CD4-positive, alpha-beta T cell (primary cell): ENCODE results near the gene DOK3. TPM values are rescaled to one million over a fixed set of nuclear protein-coding genes. Genes with fewer than 3 reads are reported as not detected.

ENCODE experiments used
- ATAC-seq: fragments of 200-7000 bp; cut with Tn5 transposase; one replicate; pipeline ENCODE4 v1.10.0; 2022; ENCODE audit warnings: mild to moderate bottlenecking; ENCODE audit not compliant: poor library complexity
- CTCF ChIA-PET: fragments of 350-600 bp; sonication (Branson Sonifier 250); formaldehyde crosslinking; loops from one replicate; lab custom pipeline; 2021; ENCODE audit warnings: antibody characterized with exemption, inconsistent platforms; lab: Charles Lee
- POLR2A ChIA-PET: fragments of 350-600 bp; sonication (Branson Sonifier 250); formaldehyde crosslinking; loops from one replicate; lab custom pipeline; 2021; ENCODE audit warnings: antibody characterized with exemption, inconsistent platforms; lab: Charles Lee
- DNase-seq, 14 experiments: peaks; one replicate each; pipeline ENCODE4 v3.0.0-alpha.2; 2013 to 2020; ENCODE audit warnings: mixed read lengths in 2 of 14
- H3K27ac ChIP-seq, 2 donors: one replicate each; pipeline versions ENCODE4 v1.5.1 to v1.7.0; 2013; ENCODE audit warnings: low read length in 2 of 2, low read depth in 1 of 2, mild to moderate bottlenecking in 1 of 2
- H3K27me3 ChIP-seq, 2 experiments: 1 replicate in 1 of 2; 2 replicates in 1 of 2; pipeline versions ENCODE4 v1.6.1 to v1.7.0; 2013; ENCODE audit warnings: low read length in 2 of 2, control low read depth in 1 of 2, mild to moderate bottlenecking in 1 of 2, moderate library complexity in 1 of 2; ENCODE audit not compliant: insufficient read depth in 2 of 2, control insufficient read depth in 1 of 2
- H3K36me3 ChIP-seq: one replicate; pipeline ENCODE4 v1.6.1; 2013; ENCODE audit warnings: low read length, control low read depth; ENCODE audit not compliant: insufficient read depth
- H3K4me1 ChIP-seq: one replicate; pipeline ENCODE4 v1.6.1; 2013; ENCODE audit warnings: low read length, control low read depth; ENCODE audit not compliant: insufficient read depth
- H3K4me3 ChIP-seq: one replicate; pipeline ENCODE4 v1.5.1; 2013; ENCODE audit warnings: mild to moderate bottlenecking, low read length, moderate library complexity
- H3K9me3 ChIP-seq, 2 experiments: 1 replicate in 1 of 2; 2 replicates in 1 of 2; pipeline versions ENCODE4 v1.6.1 to v1.7.0; 2013; ENCODE audit warnings: low read length in 2 of 2, mild to moderate bottlenecking in 2 of 2, control low read depth in 1 of 2, moderate library complexity in 1 of 2; ENCODE audit not compliant: control insufficient read depth in 1 of 2, insufficient read depth in 1 of 2
- H3K27ac Mint-ChIP-seq: one replicate; pipeline ENCODE4 v1.8.0; 2020; ENCODE audit warnings: mixed read lengths
- H3K27me3 Mint-ChIP-seq: one replicate; pipeline ENCODE4 v1.8.0; 2021; ENCODE audit warnings: mixed read lengths
- H3K36me3 Mint-ChIP-seq: one replicate; pipeline ENCODE4 v1.8.0; 2021; ENCODE audit warnings: low read depth, mixed read lengths
- H3K4me1 Mint-ChIP-seq: one replicate; pipeline ENCODE4 v1.8.0; 2021; ENCODE audit warnings: low read depth, mixed read lengths
- H3K4me3 Mint-ChIP-seq: one replicate; pipeline ENCODE4 v1.8.0; 2020; ENCODE audit warnings: mild to moderate bottlenecking, mixed read lengths
- H3K9me3 Mint-ChIP-seq: one replicate; pipeline ENCODE4 v1.8.0; 2020; ENCODE audit warnings: mixed read lengths
- intact Hi-C, 2 experiments: fragments of 100-400 bp; cut with DNase I in 1 of 2; cut with micrococcal nuclease in 1 of 2; formaldehyde crosslinking; loops; one replicate each; pipeline versions ENCODE4 v1.15.1 to v1.9.0; 2023 to 2025; cut with DNase I, micrococcal nuclease
- total RNA-seq, 174 experiments: library from RNA in 2 of 174; stranded (reverse) in 2 of 174; gene quantifications; one replicate each; pipeline ENCODE4 v1.2.3 and lab custom pipeline; 2021 to 2026
- TF ChIP-seq, protein P1 (sequence below): fragments of 200-600 bp; IDR thresholded peaks from one replicate; pipeline ENCODE4 v1.8.0; 2022; ENCODE audit warnings: antibody characterized with exemption, mild to moderate bottlenecking

Gene DOK3
- total RNA-seq, 2 experiments from 2014 or later, result 1.3 to 1.4 TPM

DNA sequence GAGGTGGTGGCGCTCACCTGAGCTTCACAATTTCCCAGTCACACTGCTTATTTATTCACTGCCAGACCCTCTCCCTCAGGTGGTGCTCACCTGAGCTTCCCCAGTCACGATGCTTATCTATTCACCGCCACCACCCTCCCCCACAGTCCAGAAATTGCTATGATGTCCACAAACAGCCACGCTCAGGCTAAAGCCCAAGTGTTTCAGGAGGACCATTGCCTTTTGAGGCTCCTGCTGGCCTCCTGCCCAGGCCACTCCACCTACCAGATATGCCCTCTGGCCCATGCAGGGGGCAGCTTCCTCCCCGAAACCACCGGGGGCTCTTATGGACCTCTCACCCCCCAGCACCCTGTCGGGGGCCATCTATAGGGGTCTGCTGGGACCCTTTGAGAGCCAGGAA, 16.8 kb downstream of the DOK3 start:
- intact Hi-C loops, result no loop called here
- Mint-ChIP-seq H3K27ac (no peak overlapping the region), H3K4me1 (peaks cover 10% of the 10 kb centered on the region), H3K36me3 (peaks cover 5% of the 10 kb centered on the region), H3K4me3 (peak overlapping the region; percentile 4), H3K9me3 (no peaks in the 10 kb centered on the region), H3K27me3 (no peaks in the 10 kb centered on the region)
- Histone ChIP-seq H3K27me3 (no peaks in the 10 kb centered on the region), H3K36me3 (peaks cover 4% of the 10 kb centered on the region), H3K4me1 (peaks cover 35% of the 10 kb centered on the region), H3K4me3 (no peak overlapping the region), H3K9me3 (no peaks in the 10 kb centered on the region), H3K27ac (no peak overlapping the region)
- ATAC-seq (no peak), DNase-seq (no peak)
- POLR2A ChIA-PET, result no interaction called here
- TF ChIP-seq, protein P1, sequence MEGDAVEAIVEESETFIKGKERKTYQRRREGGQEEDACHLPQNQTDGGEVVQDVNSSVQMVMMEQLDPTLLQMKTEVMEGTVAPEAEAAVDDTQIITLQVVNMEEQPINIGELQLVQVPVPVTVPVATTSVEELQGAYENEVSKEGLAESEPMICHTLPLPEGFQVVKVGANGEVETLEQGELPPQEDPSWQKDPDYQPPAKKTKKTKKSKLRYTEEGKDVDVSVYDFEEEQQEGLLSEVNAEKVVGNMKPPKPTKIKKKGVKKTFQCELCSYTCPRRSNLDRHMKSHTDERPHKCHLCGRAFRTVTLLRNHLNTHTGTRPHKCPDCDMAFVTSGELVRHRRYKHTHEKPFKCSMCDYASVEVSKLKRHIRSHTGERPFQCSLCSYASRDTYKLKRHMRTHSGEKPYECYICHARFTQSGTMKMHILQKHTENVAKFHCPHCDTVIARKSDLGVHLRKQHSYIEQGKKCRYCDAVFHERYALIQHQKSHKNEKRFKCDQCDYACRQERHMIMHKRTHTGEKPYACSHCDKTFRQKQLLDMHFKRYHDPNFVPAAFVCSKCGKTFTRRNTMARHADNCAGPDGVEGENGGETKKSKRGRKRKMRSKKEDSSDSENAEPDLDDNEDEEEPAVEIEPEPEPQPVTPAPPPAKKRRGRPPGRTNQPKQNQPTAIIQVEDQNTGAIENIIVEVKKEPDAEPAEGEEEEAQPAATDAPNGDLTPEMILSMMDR, result no peak
- CTCF ChIA-PET, result interaction anchor here (1.4 to 1.5 kb wide), 2 partner anchors 8 to 89 kb away, joined by 5 to 6 read pairs; no protein-coding TSS in a partner anchor

DNA sequence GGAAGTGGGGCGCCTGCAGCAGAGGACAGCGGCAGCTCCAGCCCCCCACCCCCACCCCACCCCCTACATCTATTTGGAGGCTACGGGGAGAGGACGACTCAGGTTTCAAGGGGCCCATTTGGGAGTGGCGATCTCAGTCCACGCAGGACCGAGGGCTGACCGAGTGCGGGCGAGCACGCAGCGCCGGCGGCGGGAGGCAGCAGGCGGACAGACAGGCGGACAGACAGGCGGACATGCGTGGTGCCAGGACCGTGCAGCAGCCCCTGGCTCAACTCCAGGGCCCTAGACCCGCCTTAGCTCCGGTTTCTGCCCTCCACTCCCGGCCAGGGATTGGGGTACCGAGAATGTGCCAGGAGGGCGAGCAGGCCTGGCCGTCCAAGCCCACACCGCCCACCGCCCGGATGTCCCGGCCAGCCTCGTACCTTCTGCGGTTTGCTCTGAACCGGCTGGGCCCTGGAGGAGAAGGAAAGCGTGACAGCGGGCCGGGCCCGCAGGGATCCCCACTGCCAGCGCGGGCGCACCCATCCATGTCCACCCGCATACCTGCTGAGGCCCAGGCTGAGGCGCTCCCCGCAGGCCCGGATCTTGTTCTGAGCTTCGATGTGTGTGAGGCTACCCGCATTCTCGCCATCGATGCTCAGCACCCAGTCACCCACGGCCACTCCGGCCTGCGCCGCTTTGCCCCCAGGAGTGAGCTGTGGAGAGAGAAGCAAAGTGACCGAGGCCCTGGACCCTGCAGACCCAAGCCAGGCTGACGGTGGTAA, 17.5 kb downstream of the DOK3 start:
- no peaks in the 10 kb centered on the region for H3K27me3 ChIP-seq
- peaks cover 8% of the 10 kb centered on the region for H3K36me3 ChIP-seq
- no peak overlapping the region for H3K4me3 ChIP-seq
- ChIA-PET CTCF (interaction anchor here (1.4 to 1.5 kb wide), 2 partner anchors 9 to 88 kb away, joined by 5 to 6 read pairs; no protein-coding TSS in a partner anchor), POLR2A (no interaction called here)
- Mint-ChIP-seq H3K27me3 (no peaks in the 10 kb centered on the region), H3K36me3 (peaks cover 5% of the 10 kb centered on the region), H3K4me3 (no peak overlapping the region), H3K27ac (no peak overlapping the region), H3K9me3 (no peaks in the 10 kb centered on the region), H3K4me1 (peaks cover 6% of the 10 kb centered on the region)
- DNase-seq (no peak), ATAC-seq (no peak)
- peaks cover 30% of the 10 kb centered on the region for H3K4me1 ChIP-seq
- intact Hi-C loops, result no loop called here
- TF ChIP-seq, protein P1, result no peak
- no peaks in the 10 kb centered on the region for H3K9me3 ChIP-seq
- no peak overlapping the region for H3K27ac ChIP-seq

DNA sequence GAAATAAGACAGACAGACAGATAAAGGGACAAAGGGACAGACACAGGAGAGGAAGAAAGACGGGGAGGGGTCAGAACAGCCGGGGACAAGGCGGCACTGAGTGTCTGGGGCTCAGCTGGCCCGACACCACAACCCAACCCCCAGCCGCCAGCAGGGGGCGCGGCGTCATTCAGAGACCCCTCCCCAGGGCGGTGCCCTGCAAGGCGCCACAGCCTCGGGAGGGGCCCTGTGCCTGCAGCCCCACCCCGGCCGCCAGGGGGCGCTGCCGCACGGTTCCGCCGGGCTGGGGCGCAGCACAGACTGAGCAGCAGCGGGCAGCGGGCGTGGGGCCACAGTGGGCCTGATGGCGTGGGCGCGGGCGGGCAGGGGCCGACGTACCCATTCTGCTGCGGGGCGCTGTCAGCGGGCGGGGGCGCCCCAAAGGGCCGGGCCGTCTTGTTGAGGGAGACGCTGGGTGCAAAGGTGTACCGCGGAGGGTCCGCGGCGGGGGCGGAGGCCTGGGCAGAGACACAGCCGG, 18.1 kb downstream of the DOK3 start:
- Mint-ChIP-seq H3K9me3 (no peaks in the 10 kb centered on the region), H3K4me1 (peaks cover 6% of the 10 kb centered on the region), H3K36me3 (peaks cover 5% of the 10 kb centered on the region), H3K4me3 (no peak overlapping the region), H3K27ac (no peak overlapping the region), H3K27me3 (no peaks in the 10 kb centered on the region)
- H3K27ac ChIP-seq, result no peak overlapping the region
- ChIA-PET CTCF (interaction anchor here (1.5 kb wide), 1 partner anchor 10 kb away, joined by 6 read pairs; no protein-coding TSS in a partner anchor), POLR2A (no interaction called here)
- peaks cover 23% of the 10 kb centered on the region for H3K4me1 ChIP-seq
- H3K27me3 ChIP-seq, result no peaks in the 10 kb centered on the region
- H3K9me3 ChIP-seq, result no peaks in the 10 kb centered on the region
- intact Hi-C loops, result no loop called here
- peaks cover 8% of the 10 kb centered on the region for H3K36me3 ChIP-seq
- ATAC-seq (peak; percentile 60), DNase-seq (peak in 3 of 14 experiments; percentile 23 to 62 (median 52))
- no peak overlapping the region for H3K4me3 ChIP-seq
- TF ChIP-seq, protein P1, result no peak
